Muscle layer of duodenum (tissue), 2 donors: Measurements from ENCODE around the gene TRIOBP.

Source experiments
- H3K27ac ChIP-seq: one replicate; pipeline ENCODE4 v1.7.0; 2013; ENCODE audit warnings: mild to moderate bottlenecking, low read length
- H3K27me3 ChIP-seq: one replicate; pipeline ENCODE4 v1.7.0; 2013; ENCODE audit warnings: low read depth, mild to moderate bottlenecking, control low read depth, low read length
- H3K36me3 ChIP-seq, 2 donors: one replicate each; pipeline ENCODE4 v1.7.0; 2013; ENCODE audit warnings: low read length in 2 of 2, control low read depth in 1 of 2, mild to moderate bottlenecking in 1 of 2; ENCODE audit not compliant: insufficient read depth in 2 of 2, control insufficient read depth in 1 of 2
- H3K4me1 ChIP-seq, 2 donors: one replicate each; pipeline ENCODE4 v1.7.0; 2013; ENCODE audit warnings: low read length in 2 of 2, mild to moderate bottlenecking in 2 of 2, control low read depth in 1 of 2, moderate library complexity in 1 of 2; ENCODE audit not compliant: insufficient read depth in 2 of 2, control insufficient read depth in 1 of 2
- H3K4me3 ChIP-seq, 2 donors: one replicate each; pipeline ENCODE4 v1.7.0; 2013; ENCODE audit warnings: low read length in 2 of 2, low read depth in 1 of 2, mild to moderate bottlenecking in 1 of 2
- H3K9me3 ChIP-seq, 2 donors: one replicate each; pipeline ENCODE4 v1.7.0; 2013; ENCODE audit warnings: low read length in 2 of 2, control low read depth in 1 of 2, mild to moderate bottlenecking in 1 of 2; ENCODE audit not compliant: control insufficient read depth in 1 of 2
- donor health status: healthy.

TRIOBP gene

DNA sequence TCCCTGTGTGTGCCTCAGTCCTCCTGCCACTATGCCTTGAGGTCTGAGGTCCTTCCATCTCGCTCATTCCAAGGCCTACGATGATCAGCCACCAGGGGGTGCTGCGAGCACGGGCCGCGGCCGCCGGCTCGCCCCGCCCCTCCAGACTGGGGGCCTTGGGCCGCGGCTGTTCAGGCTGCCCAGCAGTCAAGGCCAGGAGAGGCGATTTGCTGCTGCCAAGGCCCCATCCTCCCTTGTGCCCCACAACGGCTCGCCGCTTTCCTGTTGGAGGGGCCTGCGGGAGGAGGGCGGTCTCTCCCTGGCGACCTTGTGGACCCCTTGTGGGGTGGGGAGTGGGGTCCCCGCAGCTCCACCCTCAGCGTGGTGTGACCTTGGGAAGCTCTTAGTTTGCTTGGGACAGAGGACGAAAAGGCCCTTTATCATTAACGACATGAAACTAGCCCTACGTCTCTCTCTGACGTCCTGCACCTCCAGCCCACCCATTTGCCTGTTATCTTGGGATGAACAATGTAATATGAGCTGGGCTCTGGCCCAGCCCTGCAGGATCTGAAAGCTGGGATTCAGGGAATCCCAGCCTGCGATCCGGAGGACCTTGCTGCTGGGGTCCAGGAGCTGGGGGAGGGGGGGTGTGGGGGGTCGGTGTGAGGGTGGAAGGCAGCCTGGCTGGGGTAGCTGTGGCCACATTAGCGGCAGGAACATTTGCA lies 121.0 kb downstream of the TRIOBP start:
- Histone ChIP-seq H3K36me3 (no peaks in the 10 kb centered on the region), H3K4me3 (peak overlapping the region; percentile 44 to 66), H3K4me1 (peaks cover 0 to 18% of the 10 kb centered on the region in 2 donors), H3K27me3 (peaks cover 10% of the 10 kb centered on the region), H3K9me3 (no peaks in the 10 kb centered on the region), H3K27ac (no peak overlapping the region)

DNA sequence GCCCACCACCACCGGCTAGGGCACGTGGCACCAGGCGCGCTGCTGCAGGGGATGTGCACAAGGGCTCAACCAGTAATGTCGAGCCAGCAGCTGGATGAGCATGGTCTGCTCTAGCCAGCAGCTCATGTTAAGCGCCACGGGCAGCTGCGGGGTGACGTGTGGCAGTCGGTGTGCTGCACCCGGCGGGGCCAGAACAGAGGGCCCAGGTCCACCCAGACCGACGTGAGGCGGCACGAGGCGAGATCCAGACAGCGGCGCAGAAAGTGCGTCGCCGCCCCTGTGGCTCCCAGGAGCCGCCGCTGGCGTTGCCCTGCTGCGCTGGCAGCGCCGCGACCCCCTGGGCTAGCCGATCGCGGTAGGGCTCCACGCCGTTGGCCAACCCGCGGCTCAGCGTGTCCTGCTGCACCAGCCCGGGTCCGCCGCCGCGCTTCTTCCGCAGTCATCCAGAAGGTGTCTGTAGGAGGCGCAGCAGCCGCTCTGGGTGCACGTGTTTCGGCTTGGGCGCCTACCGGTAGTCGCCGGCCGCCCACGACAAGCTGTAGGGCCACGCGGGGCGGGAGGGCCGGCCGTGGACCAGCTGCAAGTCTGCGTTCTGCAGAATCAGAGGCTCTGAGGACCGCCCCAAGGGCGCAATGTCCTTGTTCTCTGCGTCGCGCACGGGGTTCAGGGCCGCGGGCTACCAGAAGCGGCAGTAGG lies 121.7 kb downstream of the TRIOBP start:
- H3K27ac ChIP-seq, result no peak overlapping the region
- H3K4me3 ChIP-seq, result peak overlapping the region; percentile 7 to 66
- H3K36me3 ChIP-seq, result no peaks in the 10 kb centered on the region
- no peaks in the 10 kb centered on the region for H3K9me3 ChIP-seq
- peaks cover 0 to 18% of the 10 kb centered on the region in 2 donors for H3K4me1 ChIP-seq
- peaks cover 13% of the 10 kb centered on the region for H3K27me3 ChIP-seq

GRCh38 chr22:37819105-37819433 lies 122.2 kb downstream of the TRIOBP start:
- Histone ChIP-seq H3K4me1 (peaks cover 0 to 18% of the 10 kb centered on the region in 2 donors), H3K9me3 (no peaks in the 10 kb centered on the region), H3K36me3 (no peaks in the 10 kb centered on the region), H3K4me3 (peak overlapping the region; percentile 7 to 66), H3K27me3 (peaks cover 13% of the 10 kb centered on the region), H3K27ac (no peak overlapping the region)

- Histone ChIP-seq H3K9me3 (no peaks in the 10 kb centered on the region), H3K4me3 (no peak overlapping the region), H3K36me3 (no peaks in the 10 kb centered on the region), H3K4me1 (peaks cover 0 to 23% of the 10 kb centered on the region in 2 donors), H3K27me3 (peaks cover 13% of the 10 kb centered on the region), H3K27ac (no peak overlapping the region)
Observed at GRCh38 chr22:37820350-37820749, 123.5 kb downstream of the TRIOBP start.

DNA sequence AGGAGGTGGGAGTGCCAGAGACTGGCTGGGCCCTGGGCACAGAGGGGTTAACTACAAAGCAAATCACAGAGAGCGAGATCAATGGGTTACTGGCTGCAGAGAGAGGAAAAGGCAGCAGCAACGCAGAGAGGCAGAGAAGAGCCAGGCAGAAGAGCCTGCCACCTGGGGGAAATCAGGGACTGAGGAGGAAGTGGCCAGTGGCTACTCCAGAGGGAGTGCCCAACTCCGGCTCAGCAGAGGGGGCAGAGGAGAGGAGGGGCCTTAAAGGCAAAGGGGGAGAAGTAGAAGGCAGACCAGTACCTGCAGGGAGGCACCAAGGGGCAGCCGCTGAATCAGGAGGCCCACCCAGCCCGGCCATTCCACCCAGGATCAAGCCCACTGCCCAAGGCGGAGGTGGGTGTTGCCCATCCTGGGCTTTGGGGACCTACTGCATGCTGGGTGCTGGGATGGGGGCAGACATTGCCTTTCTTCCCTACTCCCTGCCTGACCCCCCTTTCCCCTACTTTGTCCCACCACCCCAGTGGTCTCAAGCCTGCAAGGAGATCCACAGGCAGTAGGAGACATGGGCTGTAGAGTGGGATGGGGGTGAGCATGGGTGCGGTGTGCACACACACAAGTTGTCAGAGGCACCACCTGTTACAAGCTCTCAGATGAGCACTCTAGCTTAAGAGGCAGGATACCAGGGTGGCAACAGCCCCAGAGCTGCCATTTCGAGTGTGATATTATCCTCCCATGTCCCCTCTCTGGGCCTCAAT lies 125.4 kb downstream of the TRIOBP start:
- Histone ChIP-seq H3K4me1 (peaks cover 0 to 27% of the 10 kb centered on the region in 2 donors), H3K27ac (no peak overlapping the region), H3K9me3 (no peaks in the 10 kb centered on the region), H3K4me3 (no peak overlapping the region), H3K27me3 (peaks cover 13% of the 10 kb centered on the region), H3K36me3 (no peaks in the 10 kb centered on the region)

- Histone ChIP-seq H3K36me3 (no peaks in the 10 kb centered on the region), H3K27me3 (peaks cover 13% of the 10 kb centered on the region), H3K27ac (no peak within 1 kb of the TSS), H3K9me3 (no peaks in the 10 kb centered on the region), H3K4me3 (no peak within 1 kb of the TSS), H3K4me1 (peaks cover 0 to 16% of the 10 kb centered on the region in 2 donors)
Observed at GRCh38 chr22:37823134-37823985, 126.5 kb downstream of the TRIOBP start, which contains the start of gene GALR3. Gene GALR3 (plus strand): TSS chr22:37823382. CDS start chr22:37823407, 25 bp downstream.

GRCh38 chr22:37824674-37825641 lies 128.1 kb downstream of the TRIOBP start:
- peak overlapping the region in 1 of 2 donors; percentile 42 for H3K4me3 ChIP-seq
- peaks cover 3 to 6% of the 10 kb centered on the region in 2 donors for H3K36me3 ChIP-seq
- peaks cover 9% of the 10 kb centered on the region for H3K27me3 ChIP-seq
- H3K9me3 ChIP-seq, result no peaks in the 10 kb centered on the region
- H3K27ac ChIP-seq, result no peak overlapping the region
- peaks cover 0 to 9% of the 10 kb centered on the region in 2 donors for H3K4me1 ChIP-seq
